Measurements from ENCODE around the gene NEURL1B.

- no peak for TF ChIP-seq CTCF (IDR thresholded peaks at IDR 0.05)
- no peak for TF ChIP-seq POLR2A (IDR thresholded peaks at IDR 0.05)
Measured at GRCh38 chr5:172616730-172617129, 24.3 kb upstream of the NEURL1B start.

Measured in body of pancreas (tissue), 4 donors.